Neuronal stem cell (in vitro differentiated cells): ENCODE results near the gene SOWAHC.

Experiments
- DNase-seq: peaks from one replicate; pipeline ENCODE4 v3.0.0-alpha.2; 2013; ENCODE audit warnings: low spot score
- H2AFZ ChIP-seq: one replicate; pipeline ENCODE4 v1.6.1; 2013; ENCODE audit warnings: mild to moderate bottlenecking, low read length, inconsistent platforms
- H2AK5ac ChIP-seq: 2 replicates; pipeline ENCODE4 v1.6.1; 2013; ENCODE audit warnings: low read depth, mild to moderate bottlenecking, inconsistent platforms, low read length, moderate library complexity, mixed read lengths
- H2BK120ac ChIP-seq: 2 replicates; pipeline ENCODE4 v1.6.1; 2013; ENCODE audit warnings: low read depth, mild to moderate bottlenecking, inconsistent platforms, low read length, moderate library complexity, mixed read lengths
- H2BK12ac ChIP-seq: one replicate; pipeline ENCODE4 v1.6.1; 2013; ENCODE audit warnings: low read length, inconsistent platforms
- H2BK15ac ChIP-seq: 2 replicates; pipeline ENCODE4 v1.6.1; 2013; ENCODE audit warnings: mild to moderate bottlenecking, low read length, inconsistent platforms, mixed read lengths
- H2BK5ac ChIP-seq: one replicate; pipeline ENCODE4 v1.6.1; 2013; ENCODE audit warnings: inconsistent platforms, mild to moderate bottlenecking, low read length, moderate library complexity
- H3K14ac ChIP-seq: one replicate; pipeline ENCODE4 v1.6.1; 2013; ENCODE audit warnings: low read length, inconsistent platforms
- H3K18ac ChIP-seq: 2 replicates; pipeline ENCODE4 v1.6.1; 2013; ENCODE audit warnings: low read length, inconsistent platforms
- H3K23ac ChIP-seq: 2 replicates; pipeline ENCODE4 v1.6.1; 2013; ENCODE audit warnings: low read depth, mild to moderate bottlenecking, mixed read lengths, low read length, inconsistent platforms; ENCODE audit not compliant: poor library complexity
- H3K27ac ChIP-seq: replicated peaks from 3 replicates; pipeline ENCODE4 v1.5.1; 2013; ENCODE audit warnings: low read length, inconsistent platforms
- H3K27me3 ChIP-seq, 3 experiments: 2 replicates each; pipeline ENCODE4 v1.6.1; 2013; ENCODE audit warnings: low read length in 3 of 3, mild to moderate bottlenecking in 2 of 3, inconsistent platforms in 1 of 3, low read depth in 1 of 3, mixed read lengths in 1 of 3, moderate library complexity in 1 of 3; ENCODE audit not compliant: control insufficient read depth in 3 of 3, insufficient read depth in 3 of 3
- H3K36me3 ChIP-seq, 2 donors: replicated peaks in 1 of 2; 2 replicates each; pipeline ENCODE4 v1.6.1; 2013; ENCODE audit warnings: low read length in 2 of 2; ENCODE audit not compliant: control insufficient read depth in 2 of 2, insufficient read depth in 2 of 2
- H3K4ac ChIP-seq: 2 replicates; pipeline ENCODE4 v1.6.1; 2013; ENCODE audit warnings: inconsistent platforms, mild to moderate bottlenecking, low read length, moderate library complexity
- H3K4me1 ChIP-seq, 2 donors: 1 replicate in 1 of 2; 2 replicates in 1 of 2; pipeline ENCODE4 v1.6.1; 2013; ENCODE audit warnings: low read length in 2 of 2, low read depth in 1 of 2; ENCODE audit not compliant: control insufficient read depth in 2 of 2, insufficient read depth in 1 of 2
- H3K4me2 ChIP-seq: one replicate; pipeline ENCODE4 v1.6.1; 2013; ENCODE audit warnings: mild to moderate bottlenecking, low read length, inconsistent platforms; ENCODE audit not compliant: insufficient read depth, poor library complexity, severe bottlenecking
- H3K4me3 ChIP-seq, 2 donors: 2 replicates each; pipeline ENCODE4 v1.5.1; 2013; ENCODE audit warnings: low read length in 2 of 2, mild to moderate bottlenecking in 2 of 2, inconsistent platforms in 1 of 2, moderate library complexity in 1 of 2
- H3K79me1 ChIP-seq: one replicate; pipeline ENCODE4 v1.6.1; 2013; ENCODE audit warnings: low read depth, mild to moderate bottlenecking, inconsistent platforms, low read length, moderate library complexity
- H3K9ac ChIP-seq: one replicate; pipeline ENCODE4 v1.6.1; 2013; ENCODE audit warnings: mild to moderate bottlenecking, low read depth, low read length, inconsistent platforms; ENCODE audit not compliant: poor library complexity
- H3K9me3 ChIP-seq, 2 donors: replicated peaks in 1 of 2; 2 replicates each; pipeline versions ENCODE3 to v1.6.1; 2013; ENCODE audit warnings: low read length in 2 of 2, mild to moderate bottlenecking in 2 of 2, inconsistent platforms in 1 of 2, low read depth in 1 of 2, mixed read lengths in 1 of 2, moderate library complexity in 1 of 2; ENCODE audit not compliant: control insufficient read depth in 2 of 2, insufficient read depth in 1 of 2
- H4K8ac ChIP-seq: one replicate; pipeline ENCODE4 v1.6.1; 2013; ENCODE audit warnings: low read depth, mild to moderate bottlenecking, inconsistent platforms, low read length, moderate library complexity
- H4K91ac ChIP-seq: one replicate; pipeline ENCODE4 v1.6.1; 2013; ENCODE audit warnings: low read length, low read depth, mild to moderate bottlenecking, inconsistent platforms; ENCODE audit not compliant: poor library complexity
- WGBS, 2 donors: extraction: QIAGEN DNeasy Blood & Tissue Kit; methylation state at CpG; one replicate each; pipeline ENCODE4 v1.1.7; 2013; ENCODE audit warnings: missing lambda C conversion rate in 2 of 2, mixed read lengths in 1 of 2; ENCODE audit not compliant: insufficient read length in 2 of 2, insufficient replicate concordance in 1 of 2; ENCODE audit errors: extremely low coverage in 2 of 2; 5-methylcytosine and 5-hydroxymethylcytosine counted together

Gene SOWAHC

DNA sequence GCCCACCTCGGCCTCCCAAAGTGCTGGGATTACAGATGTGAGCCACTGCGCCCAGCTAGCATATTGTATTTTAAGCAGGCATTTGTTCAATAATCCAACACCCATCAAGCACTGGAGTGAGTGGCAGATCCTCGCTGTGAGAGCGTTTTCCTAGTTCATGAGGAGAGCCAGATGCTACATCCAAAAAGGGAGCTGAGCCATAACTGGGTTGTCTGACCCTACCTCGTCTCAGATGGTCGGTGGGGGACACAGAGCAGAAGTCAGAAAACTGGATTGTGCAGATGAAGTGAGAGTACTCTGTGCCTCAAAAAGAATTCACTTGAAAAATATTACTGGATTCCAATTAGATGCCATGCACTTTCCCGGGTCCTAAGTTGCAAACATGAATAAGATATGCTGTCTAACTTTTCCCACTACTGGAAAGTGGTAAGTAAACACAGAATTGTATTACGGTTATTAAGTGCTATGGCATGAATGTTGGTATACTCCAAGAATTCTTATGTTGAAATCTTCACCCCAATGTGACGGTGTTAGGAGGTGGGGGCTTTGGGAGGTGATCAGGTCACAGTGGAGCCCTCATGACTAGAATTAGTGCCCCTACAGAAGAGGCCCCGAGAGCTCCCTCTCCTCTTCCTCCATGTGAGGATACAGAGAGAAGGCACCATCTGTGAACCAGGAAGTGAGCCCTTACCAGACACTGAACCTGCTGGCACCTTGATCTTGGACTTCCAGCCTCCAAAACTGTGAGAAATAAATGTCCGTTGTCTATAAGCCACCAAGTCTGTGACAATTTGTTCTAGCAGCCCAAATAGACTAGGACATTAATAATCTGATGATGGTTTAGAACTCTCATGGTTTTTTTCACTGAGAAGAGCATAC lies 21.5 kb downstream of the SOWAHC start:
- no CpG with 5 or more reads among the region's 11 CpGs for whole genome bisulfite sequencing, 2 donors
- no peaks in the 10 kb centered on the region for H3K36me3 ChIP-seq

DNA sequence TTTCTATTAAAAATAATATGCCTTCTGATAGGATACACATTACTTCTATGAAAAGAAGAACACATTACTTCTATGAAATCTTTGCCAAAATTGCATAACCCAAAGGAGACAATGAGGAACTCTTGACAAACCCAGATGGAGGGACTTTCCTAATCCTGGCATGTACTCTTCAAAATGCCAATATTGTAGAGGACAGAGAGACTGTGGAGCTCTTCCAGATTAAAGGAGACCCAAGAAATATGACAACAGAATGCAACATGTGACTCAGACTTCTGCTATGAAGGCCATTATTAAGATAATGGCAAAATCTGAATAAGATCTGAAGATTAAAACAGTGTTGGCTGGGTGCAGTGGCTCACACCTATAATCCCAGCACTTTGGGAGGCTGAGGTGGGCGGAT lies 22.2 kb downstream of the SOWAHC start:
- WGBS, 2 donors = no CpG with 5 or more reads among the region's 1 CpG

More for the DNA sequence above, 21.5 kb downstream of the SOWAHC start:
- Histone ChIP-seq H3K4me2 (no peak overlapping the region), H3K23ac (no peak overlapping the region), H2BK120ac (no peak overlapping the region), H3K9ac (no peak overlapping the region), H3K14ac (no peak overlapping the region), H3K4me3 (no peak overlapping the region), H3K27me3 (no peaks in the 10 kb centered on the region), H2BK5ac (no peak overlapping the region), H3K4ac (no peak overlapping the region), H3K9me3 (no peaks in the 10 kb centered on the region), H3K27ac (no peak overlapping the region), H3K4me1 (no peaks in the 10 kb centered on the region), H4K91ac (no peak overlapping the region), H2BK15ac (no peak overlapping the region), H2BK12ac (no peak overlapping the region), H2AK5ac (no peak overlapping the region), H3K79me1 (no peaks in the 10 kb centered on the region), H3K18ac (no peak overlapping the region), H4K8ac (no peak overlapping the region), H2AFZ (no peak overlapping the region)
- DNase-seq = no peak

DNA sequence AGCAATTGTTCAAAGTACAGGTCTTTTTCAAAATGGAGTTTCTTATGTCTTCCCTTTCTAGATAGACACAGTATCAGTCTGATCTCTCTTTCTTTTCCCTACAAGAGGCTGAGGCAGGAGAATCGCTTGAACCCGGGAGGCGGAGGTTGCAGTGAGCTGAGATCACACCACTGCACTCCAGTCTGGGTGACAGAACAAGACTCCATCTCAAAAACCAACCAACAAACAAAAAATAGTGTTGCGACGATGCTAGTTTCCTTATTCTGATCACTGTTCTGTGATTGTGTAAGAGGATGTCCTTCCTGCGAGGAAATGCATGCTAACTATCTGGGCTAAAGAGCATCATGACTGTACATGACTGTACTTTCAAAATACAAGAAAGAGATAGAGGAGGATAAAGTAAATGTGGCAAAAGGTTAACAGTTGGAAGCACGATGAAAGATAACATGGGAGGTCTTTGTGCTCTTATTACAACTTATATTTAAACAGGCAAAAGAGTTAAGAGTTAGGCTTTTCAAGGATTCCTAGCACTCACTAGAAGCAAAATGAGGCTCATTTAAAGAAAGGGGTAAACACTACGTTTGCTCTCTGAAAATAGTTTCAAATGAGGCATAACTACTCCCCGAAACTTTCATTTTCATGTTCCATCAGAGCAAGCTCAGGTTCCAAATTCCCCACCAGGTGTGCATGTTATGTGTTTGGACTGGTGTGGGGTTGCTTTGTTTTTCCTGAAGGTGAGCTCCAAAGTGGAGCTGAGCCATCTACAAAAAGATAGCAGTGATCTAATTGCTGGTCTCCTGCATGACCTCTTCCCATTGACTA lies 23.8 kb downstream of the SOWAHC start:
- Histone ChIP-seq H2BK120ac (no peak overlapping the region), H3K14ac (no peak overlapping the region), H2AFZ (peak overlapping the region; percentile 1), H3K23ac (no peak overlapping the region), H3K79me1 (no peaks in the 10 kb centered on the region), H3K18ac (no peak overlapping the region), H3K27ac (no peak overlapping the region), H4K91ac (no peak overlapping the region), H3K4ac (no peak overlapping the region), H2AK5ac (no peak overlapping the region), H3K27me3 (no peaks in the 10 kb centered on the region), H3K9me3 (no peaks in the 10 kb centered on the region), H3K4me2 (no peak overlapping the region), H2BK15ac (no peak overlapping the region), H3K9ac (no peak overlapping the region), H4K8ac (no peak overlapping the region), H3K36me3 (no peaks in the 10 kb centered on the region), H3K4me1 (no peaks in the 10 kb centered on the region), H2BK5ac (no peak overlapping the region), H3K4me3 (no peak overlapping the region), H2BK12ac (no peak overlapping the region)
- DNase-seq = no peak
- no CpG with 5 or more reads among the region's 9 CpGs for WGBS, 2 donors

More for the DNA sequence above, 22.2 kb downstream of the SOWAHC start:
- H4K91ac ChIP-seq = no peak overlapping the region
- H3K9ac ChIP-seq = no peak overlapping the region
- no peak overlapping the region for H4K8ac ChIP-seq
- H3K4me1 ChIP-seq = no peaks in the 10 kb centered on the region
- no peak overlapping the region for H3K14ac ChIP-seq
- H3K4me2 ChIP-seq = no peak overlapping the region
- DNase-seq = no peak
- no peak overlapping the region for H3K4me3 ChIP-seq
- no peaks in the 10 kb centered on the region for H3K79me1 ChIP-seq
- no peaks in the 10 kb centered on the region for H3K27me3 ChIP-seq
- no peak overlapping the region for H2AFZ ChIP-seq
- H2BK15ac ChIP-seq = no peak overlapping the region
- H2BK5ac ChIP-seq = no peak overlapping the region
- no peak overlapping the region for H2BK120ac ChIP-seq
- H3K9me3 ChIP-seq = no peaks in the 10 kb centered on the region
- no peak overlapping the region for H2BK12ac ChIP-seq
- H3K18ac ChIP-seq = no peak overlapping the region
- H3K4ac ChIP-seq = no peak overlapping the region
- no peak overlapping the region for H2AK5ac ChIP-seq
- no peak overlapping the region for H3K23ac ChIP-seq
- no peaks in the 10 kb centered on the region for H3K36me3 ChIP-seq
- H3K27ac ChIP-seq = no peak overlapping the region

DNA sequence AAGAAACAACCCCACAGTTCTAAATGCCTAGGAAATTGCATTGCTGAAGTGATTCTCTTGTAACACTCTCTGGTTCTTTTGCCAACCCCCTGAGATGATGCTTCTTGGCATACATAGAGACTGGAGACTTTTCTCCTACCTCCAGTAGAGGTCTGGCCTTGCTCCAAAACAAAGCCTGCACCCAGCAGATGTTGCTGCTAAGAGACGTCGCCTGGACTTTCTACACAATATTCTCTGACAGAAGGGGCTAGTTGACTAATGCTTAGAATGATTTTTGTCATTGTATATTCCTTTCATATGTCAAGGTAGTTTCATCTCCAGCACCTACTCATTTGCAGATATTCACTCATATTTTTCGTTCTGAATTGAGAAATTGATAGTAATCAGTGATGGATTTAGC lies 24.6 kb downstream of the SOWAHC start:
- H4K8ac ChIP-seq = no peak overlapping the region
- DNase-seq = no peak
- WGBS, 2 donors = no CpG with 5 or more reads among the region's 3 CpGs

More for the DNA sequence above, 24.6 kb downstream of the SOWAHC start:
- Histone ChIP-seq H2BK5ac (no peak overlapping the region), H2AK5ac (no peak overlapping the region), H2BK15ac (no peak overlapping the region), H3K4me3 (no peak overlapping the region), H3K14ac (no peak overlapping the region), H2AFZ (peak overlapping the region; percentile 17), H3K79me1 (no peaks in the 10 kb centered on the region), H3K9ac (no peak overlapping the region), H3K23ac (no peak overlapping the region), H3K9me3 (no peaks in the 10 kb centered on the region), H3K4me2 (no peak overlapping the region), H3K36me3 (no peaks in the 10 kb centered on the region), H2BK12ac (no peak overlapping the region), H3K4me1 (no peaks in the 10 kb centered on the region), H2BK120ac (no peak overlapping the region), H3K27ac (no peak overlapping the region), H4K91ac (no peak overlapping the region), H3K27me3 (no peaks in the 10 kb centered on the region), H3K18ac (no peak overlapping the region), H3K4ac (no peak overlapping the region)
